OCI-LY7 (cell line): Measurements from ENCODE around the gene ENOX1. TPM values are rescaled to one million over a fixed set of nuclear protein-coding genes. Genes with fewer than 3 reads are reported as not detected.

Source experiments
- BruUV-seq: library from RNA; stranded (reverse); fragments of 400-500 nt; replicated peaks from 2 replicates; lab custom pipeline; 2021; lab: Mats Ljungman, UMichigan
- CTCF ChIA-PET: fragments of 300-600 bp; sonication (Branson Sonifier 250); formaldehyde crosslinking; loops from one replicate; lab custom pipeline; 2022; ENCODE audit warnings: antibody characterized with exemption; ENCODE audit not compliant: unreplicated experiment; lab: Charles Lee
- POLR2A ChIA-PET: fragments of 300-600 bp; sonication (Branson Sonifier 250); formaldehyde crosslinking; loops from one replicate; lab custom pipeline; 2022; ENCODE audit warnings: antibody characterized with exemption; lab: Charles Lee
- DNase-seq: peaks from one replicate; pipeline ENCODE4 v3.0.0-alpha.2; 2015; ENCODE audit warnings: low spot score
- H2AFZ ChIP-seq: fragments of 200-600 bp; sonication (generic), shearing (Covaris generic); 2 replicates; pipeline ENCODE4 v1.6.1; 2014; ENCODE audit warnings: mild to moderate bottlenecking, antibody characterized with exemption, low read length, moderate library complexity
- H3K27ac ChIP-seq: fragments of 200-600 bp; sonication (generic); 2 replicates; pipeline ENCODE4 v1.5.1; 2014; ENCODE audit warnings: mixed run types, low read depth, mild to moderate bottlenecking, moderate library complexity, low read length, inconsistent platforms; ENCODE audit not compliant: poor library complexity, severe bottlenecking
- H3K36me3 ChIP-seq: fragments of 200-600 bp; sonication (generic); 2 replicates; pipeline ENCODE4 v1.6.1; 2014; ENCODE audit warnings: mild to moderate bottlenecking, antibody characterized with exemption, low read length, moderate library complexity, mixed read lengths; ENCODE audit not compliant: insufficient read depth
- H3K4me1 ChIP-seq: fragments of 200-600 bp; sonication (generic); 2 replicates; pipeline ENCODE4 v1.5.1; 2014; ENCODE audit warnings: mild to moderate bottlenecking, low read length; ENCODE audit not compliant: insufficient read depth, poor library complexity, severe bottlenecking
- H3K4me2 ChIP-seq: fragments of 200-600 bp; sonication (generic); 2 replicates; pipeline ENCODE4 v1.6.1; 2014; ENCODE audit warnings: mild to moderate bottlenecking, low read length
- H3K4me3 ChIP-seq: fragments of 200-600 bp; sonication (generic); 2 replicates; pipeline ENCODE4 v1.5.1; 2014; ENCODE audit warnings: mild to moderate bottlenecking, low read depth, low read length; ENCODE audit not compliant: poor library complexity, severe bottlenecking
- H3K79me2 ChIP-seq: fragments of 200-600 bp; sonication (generic); 2 replicates; pipeline ENCODE4 v1.6.1; 2016; ENCODE audit warnings: low read depth, mild to moderate bottlenecking, low read length, moderate library complexity, mixed read lengths; ENCODE audit not compliant: insufficient read depth
- H3K9me2 ChIP-seq: fragments of 200-600 bp; sonication (generic); 2 replicates; pipeline ENCODE4 v1.6.1; 2016; ENCODE audit warnings: mild to moderate bottlenecking, low read length, mixed read lengths; ENCODE audit not compliant: insufficient read depth
- H3K9me3 ChIP-seq: fragments of 200-600 bp; sonication (generic); 2 replicates; pipeline ENCODE4 v1.6.1; 2014; ENCODE audit warnings: mild to moderate bottlenecking, mixed run types, low read length, mixed read lengths
- H4K20me1 ChIP-seq: fragments of 200-600 bp; sonication (generic); 2 replicates; pipeline ENCODE4 v1.6.1; 2014; ENCODE audit warnings: mild to moderate bottlenecking, antibody characterized with exemption, low read length, moderate library complexity, mixed read lengths; ENCODE audit not compliant: insufficient read depth
- EZH2phosphoT487 ChIP-seq: fragments of 200-600 bp; sonication (generic); IDR thresholded peaks from 2 replicates; pipeline ENCODE4 v1.6.1; 2018; ENCODE audit warnings: low read depth, borderline replicate concordance, mild to moderate bottlenecking, mixed run types, antibody characterized with exemption, low read length, moderate library complexity, mixed read lengths
- intact Hi-C: fragments of 100-400 bp; cut with micrococcal nuclease; formaldehyde crosslinking; loops from one replicate; pipeline ENCODE4 v1.10.0; 2022; ENCODE audit not compliant: unreplicated experiment
- total RNA-seq, 2 experiments: library from RNA; depleted of rRNA in 1 of 2; stranded (reverse); fragments of >200 nt in 1 of 2; shearing (Covaris generic) in 1 of 2; gene quantifications; 2 replicates each; pipeline ENCODE4 v1.2.3, GENCODE V29; 2014 to 2022
- TF ChIP-seq, protein P1 (sequence below): fragments of 200-600 bp; sonication (generic); conservative IDR thresholded peaks from 2 replicates; pipeline ENCODE4 v1.5.1; 2014; ENCODE audit warnings: mild to moderate bottlenecking, antibody characterized with exemption, low read length, moderate library complexity, mixed read lengths

ENOX1 gene
- total RNA-seq, 2 experiments from 2014 or later = 0.03 TPM; not detected in 1

DNA sequence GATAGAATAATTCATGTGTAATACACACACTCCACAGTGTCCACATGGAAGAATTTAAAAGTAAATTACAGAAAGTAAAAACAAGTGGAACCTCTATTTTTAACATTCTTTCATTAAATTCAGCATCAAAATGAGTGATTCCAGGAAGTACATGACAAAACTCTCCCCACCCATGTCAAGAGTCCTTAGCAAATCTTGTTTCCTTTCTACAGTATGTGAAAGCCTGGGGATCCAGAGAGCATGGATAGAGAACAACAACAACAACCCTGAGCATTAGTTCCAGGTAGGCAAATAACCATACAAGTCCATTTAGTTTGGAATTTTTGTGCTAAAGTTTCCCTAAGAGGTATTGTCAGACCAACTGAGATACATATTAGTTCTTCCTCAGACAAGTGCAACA lies 267.9 kb downstream of the ENOX1 start:
- TF ChIP-seq EZH2phosphoT487 = no peak
- TF ChIP-seq, protein P1, sequence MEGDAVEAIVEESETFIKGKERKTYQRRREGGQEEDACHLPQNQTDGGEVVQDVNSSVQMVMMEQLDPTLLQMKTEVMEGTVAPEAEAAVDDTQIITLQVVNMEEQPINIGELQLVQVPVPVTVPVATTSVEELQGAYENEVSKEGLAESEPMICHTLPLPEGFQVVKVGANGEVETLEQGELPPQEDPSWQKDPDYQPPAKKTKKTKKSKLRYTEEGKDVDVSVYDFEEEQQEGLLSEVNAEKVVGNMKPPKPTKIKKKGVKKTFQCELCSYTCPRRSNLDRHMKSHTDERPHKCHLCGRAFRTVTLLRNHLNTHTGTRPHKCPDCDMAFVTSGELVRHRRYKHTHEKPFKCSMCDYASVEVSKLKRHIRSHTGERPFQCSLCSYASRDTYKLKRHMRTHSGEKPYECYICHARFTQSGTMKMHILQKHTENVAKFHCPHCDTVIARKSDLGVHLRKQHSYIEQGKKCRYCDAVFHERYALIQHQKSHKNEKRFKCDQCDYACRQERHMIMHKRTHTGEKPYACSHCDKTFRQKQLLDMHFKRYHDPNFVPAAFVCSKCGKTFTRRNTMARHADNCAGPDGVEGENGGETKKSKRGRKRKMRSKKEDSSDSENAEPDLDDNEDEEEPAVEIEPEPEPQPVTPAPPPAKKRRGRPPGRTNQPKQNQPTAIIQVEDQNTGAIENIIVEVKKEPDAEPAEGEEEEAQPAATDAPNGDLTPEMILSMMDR = no peak
- no peak overlapping the region for H2AFZ ChIP-seq
- H3K79me2 ChIP-seq = no peaks in the 10 kb centered on the region
- no peaks in the 10 kb centered on the region for H3K4me1 ChIP-seq
- H4K20me1 ChIP-seq = no peaks in the 10 kb centered on the region
- H3K27ac ChIP-seq = no peak overlapping the region
- H3K36me3 ChIP-seq = no peaks in the 10 kb centered on the region
- no TSS peak for BruUV-seq
- intact Hi-C loops = no loop called here
- DNase-seq = no peak
- H3K9me3 ChIP-seq = no peaks in the 10 kb centered on the region
- H3K4me3 ChIP-seq = no peak overlapping the region
- POLR2A ChIA-PET = no interaction called here
- CTCF ChIA-PET = no interaction called here
- H3K9me2 ChIP-seq = no peaks in the 10 kb centered on the region
- no peak overlapping the region for H3K4me2 ChIP-seq

DNA sequence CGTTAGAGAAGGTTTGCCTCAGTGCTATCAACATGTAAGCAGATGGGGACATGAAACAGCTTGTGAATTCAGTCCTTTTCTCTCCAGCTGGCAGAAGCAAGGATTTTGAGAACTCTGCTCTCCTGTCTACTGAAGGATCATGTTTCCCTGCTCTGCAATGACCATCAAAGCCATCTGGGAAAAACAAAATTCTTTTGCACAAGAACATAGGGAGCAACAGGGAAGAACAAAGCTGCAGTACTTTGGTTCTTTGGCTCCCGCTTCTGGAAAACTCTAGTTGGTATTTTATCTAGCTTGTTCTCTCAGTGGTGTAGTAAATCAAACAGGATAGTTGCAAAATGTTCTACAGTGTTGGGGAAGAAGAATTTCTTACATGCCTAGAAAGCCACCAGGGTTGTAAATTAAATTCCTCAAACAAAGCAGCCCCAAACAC lies 270.4 kb downstream of the ENOX1 start:
- BruUV-seq = no TSS peak
- CTCF ChIA-PET = no interaction called here
- TF ChIP-seq EZH2phosphoT487 = no peak
- TF ChIP-seq, protein P1 = no peak
- no peak overlapping the region for H3K27ac ChIP-seq
- intact Hi-C loops = no loop called here
- no peaks in the 10 kb centered on the region for H3K4me1 ChIP-seq
- POLR2A ChIA-PET = interaction anchor here (0.6 kb wide), 1 partner anchor 592 kb away, joined by 3 read pairs; no protein-coding TSS in a partner anchor
- H4K20me1 ChIP-seq = no peaks in the 10 kb centered on the region
- H3K4me3 ChIP-seq = no peak overlapping the region
- H3K9me2 ChIP-seq = no peaks in the 10 kb centered on the region
- no peaks in the 10 kb centered on the region for H3K79me2 ChIP-seq
- H3K36me3 ChIP-seq = no peaks in the 10 kb centered on the region
- DNase-seq = no peak
- no peak overlapping the region for H2AFZ ChIP-seq
- H3K9me3 ChIP-seq = no peaks in the 10 kb centered on the region
- no peak overlapping the region for H3K4me2 ChIP-seq

DNA sequence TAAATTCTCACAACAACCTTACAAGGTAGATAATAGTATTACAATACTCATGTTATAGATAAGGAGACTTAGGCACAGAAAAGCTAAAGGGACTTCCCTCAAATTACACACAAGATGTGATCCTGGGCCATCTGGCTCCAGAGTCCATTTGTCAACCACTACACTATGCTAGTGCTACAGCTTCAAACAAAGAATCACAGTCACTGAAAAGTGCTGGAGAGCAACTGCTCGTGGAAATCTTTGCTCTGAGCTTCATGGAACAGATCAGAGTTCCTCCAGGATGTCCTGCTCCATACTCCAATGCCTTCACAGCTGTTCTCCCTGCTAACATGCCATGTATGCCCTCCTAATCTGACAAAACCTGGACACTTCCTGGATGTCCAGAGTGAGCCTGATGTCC lies 271.2 kb downstream of the ENOX1 start:
- Histone ChIP-seq H3K27ac (no peak overlapping the region), H3K9me2 (no peaks in the 10 kb centered on the region), H2AFZ (no peak overlapping the region), H3K79me2 (no peaks in the 10 kb centered on the region), H3K4me2 (no peak overlapping the region), H3K9me3 (no peaks in the 10 kb centered on the region), H3K4me3 (no peak overlapping the region), H3K4me1 (no peaks in the 10 kb centered on the region), H3K36me3 (no peaks in the 10 kb centered on the region), H4K20me1 (no peaks in the 10 kb centered on the region)
- BruUV-seq = no TSS peak
- no peak for TF ChIP-seq EZH2phosphoT487
- TF ChIP-seq, protein P1 = no peak
- intact Hi-C loops = no loop called here
- no peak for DNase-seq
- CTCF ChIA-PET = no interaction called here
- POLR2A ChIA-PET = no interaction called here
